Adrenal gland (tissue), 5 donors: ENCODE results near the gene CACNA1A.

Experiments used
- POLR2A ChIP-seq, 2 donors: fragments of 450-650 bp; IDR thresholded peaks; one replicate each; pipeline ENCODE4 v1.6.1; 2017; ENCODE audit warnings: antibody characterized with exemption in 2 of 2, mild to moderate bottlenecking in 2 of 2, moderate library complexity in 1 of 2
- TF ChIP-seq, protein P1 (sequence below), 6 experiments: fragments of 450-650 bp in 4 of 6; fragments of 200-600 bp in 2 of 6; sonication (generic) in 1 of 6; IDR thresholded peaks; 1 replicate in 5 of 6; 2 replicates in 1 of 6; pipeline versions ENCODE4 v1.5.1 to v1.8.0; 2016 to 2021; ENCODE audit warnings: antibody characterized with exemption in 6 of 6, mild to moderate bottlenecking in 2 of 6, moderate library complexity in 1 of 6
- donor health status: DM: no; HTN: no; CAD: no.

GRCh38 chr19:13215572-13216380 lies 290.5 kb downstream of the CACNA1A start:
- TF ChIP-seq, protein P1, sequence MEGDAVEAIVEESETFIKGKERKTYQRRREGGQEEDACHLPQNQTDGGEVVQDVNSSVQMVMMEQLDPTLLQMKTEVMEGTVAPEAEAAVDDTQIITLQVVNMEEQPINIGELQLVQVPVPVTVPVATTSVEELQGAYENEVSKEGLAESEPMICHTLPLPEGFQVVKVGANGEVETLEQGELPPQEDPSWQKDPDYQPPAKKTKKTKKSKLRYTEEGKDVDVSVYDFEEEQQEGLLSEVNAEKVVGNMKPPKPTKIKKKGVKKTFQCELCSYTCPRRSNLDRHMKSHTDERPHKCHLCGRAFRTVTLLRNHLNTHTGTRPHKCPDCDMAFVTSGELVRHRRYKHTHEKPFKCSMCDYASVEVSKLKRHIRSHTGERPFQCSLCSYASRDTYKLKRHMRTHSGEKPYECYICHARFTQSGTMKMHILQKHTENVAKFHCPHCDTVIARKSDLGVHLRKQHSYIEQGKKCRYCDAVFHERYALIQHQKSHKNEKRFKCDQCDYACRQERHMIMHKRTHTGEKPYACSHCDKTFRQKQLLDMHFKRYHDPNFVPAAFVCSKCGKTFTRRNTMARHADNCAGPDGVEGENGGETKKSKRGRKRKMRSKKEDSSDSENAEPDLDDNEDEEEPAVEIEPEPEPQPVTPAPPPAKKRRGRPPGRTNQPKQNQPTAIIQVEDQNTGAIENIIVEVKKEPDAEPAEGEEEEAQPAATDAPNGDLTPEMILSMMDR (IDR thresholded peaks at IDR 0.05), result no peak
- TF ChIP-seq POLR2A (IDR thresholded peaks at IDR 0.05), result no peak
